ENCODE results near the gene BOK.

BOK gene

DNA sequence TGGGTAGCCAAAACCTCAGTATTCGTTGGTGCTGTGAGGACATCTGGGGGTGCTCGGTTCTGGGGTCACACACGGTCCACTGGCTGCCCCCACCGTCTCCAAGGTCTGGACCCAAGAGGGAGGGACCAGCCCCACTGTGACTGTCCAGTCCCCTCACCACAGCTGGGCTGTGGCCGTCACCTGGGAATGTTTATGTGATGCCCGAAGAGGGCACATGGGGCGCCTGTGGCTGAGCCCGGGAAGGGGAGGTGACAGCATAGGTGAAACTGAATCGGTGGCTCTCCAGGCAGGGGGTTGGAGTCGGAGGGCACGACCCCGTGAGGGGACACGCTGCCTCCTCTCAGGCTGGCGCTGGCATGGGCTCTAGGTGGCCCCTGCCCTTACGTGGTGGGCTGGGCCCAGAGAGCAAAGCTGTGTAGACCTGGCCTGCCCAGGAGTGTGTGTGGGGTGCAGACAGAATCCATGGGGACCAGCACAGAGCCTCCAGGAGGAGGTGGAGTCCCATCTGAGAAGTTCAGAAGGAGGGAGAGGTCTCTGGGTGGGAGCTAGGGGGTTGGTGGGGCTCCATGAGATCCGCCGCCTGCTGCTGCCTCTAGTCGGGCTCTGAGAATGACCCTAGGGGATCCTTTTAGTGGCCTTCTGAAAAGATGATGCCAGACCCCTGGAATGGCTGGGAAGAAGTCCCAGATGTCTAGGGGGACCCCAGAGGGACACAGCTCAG, 1.8 kb downstream of the BOK start:
- peak overlapping the region; percentile 62 for H3K4me3 ChIP-seq (ENCODE audit: low read length)
- TF ChIP-seq, protein P1, sequence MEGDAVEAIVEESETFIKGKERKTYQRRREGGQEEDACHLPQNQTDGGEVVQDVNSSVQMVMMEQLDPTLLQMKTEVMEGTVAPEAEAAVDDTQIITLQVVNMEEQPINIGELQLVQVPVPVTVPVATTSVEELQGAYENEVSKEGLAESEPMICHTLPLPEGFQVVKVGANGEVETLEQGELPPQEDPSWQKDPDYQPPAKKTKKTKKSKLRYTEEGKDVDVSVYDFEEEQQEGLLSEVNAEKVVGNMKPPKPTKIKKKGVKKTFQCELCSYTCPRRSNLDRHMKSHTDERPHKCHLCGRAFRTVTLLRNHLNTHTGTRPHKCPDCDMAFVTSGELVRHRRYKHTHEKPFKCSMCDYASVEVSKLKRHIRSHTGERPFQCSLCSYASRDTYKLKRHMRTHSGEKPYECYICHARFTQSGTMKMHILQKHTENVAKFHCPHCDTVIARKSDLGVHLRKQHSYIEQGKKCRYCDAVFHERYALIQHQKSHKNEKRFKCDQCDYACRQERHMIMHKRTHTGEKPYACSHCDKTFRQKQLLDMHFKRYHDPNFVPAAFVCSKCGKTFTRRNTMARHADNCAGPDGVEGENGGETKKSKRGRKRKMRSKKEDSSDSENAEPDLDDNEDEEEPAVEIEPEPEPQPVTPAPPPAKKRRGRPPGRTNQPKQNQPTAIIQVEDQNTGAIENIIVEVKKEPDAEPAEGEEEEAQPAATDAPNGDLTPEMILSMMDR (conservative IDR thresholded peaks at IDR 0.05; ENCODE audit: low read depth, low read length) = no peak
- no peak for DNase-seq (ENCODE audit: low read depth)

DNA sequence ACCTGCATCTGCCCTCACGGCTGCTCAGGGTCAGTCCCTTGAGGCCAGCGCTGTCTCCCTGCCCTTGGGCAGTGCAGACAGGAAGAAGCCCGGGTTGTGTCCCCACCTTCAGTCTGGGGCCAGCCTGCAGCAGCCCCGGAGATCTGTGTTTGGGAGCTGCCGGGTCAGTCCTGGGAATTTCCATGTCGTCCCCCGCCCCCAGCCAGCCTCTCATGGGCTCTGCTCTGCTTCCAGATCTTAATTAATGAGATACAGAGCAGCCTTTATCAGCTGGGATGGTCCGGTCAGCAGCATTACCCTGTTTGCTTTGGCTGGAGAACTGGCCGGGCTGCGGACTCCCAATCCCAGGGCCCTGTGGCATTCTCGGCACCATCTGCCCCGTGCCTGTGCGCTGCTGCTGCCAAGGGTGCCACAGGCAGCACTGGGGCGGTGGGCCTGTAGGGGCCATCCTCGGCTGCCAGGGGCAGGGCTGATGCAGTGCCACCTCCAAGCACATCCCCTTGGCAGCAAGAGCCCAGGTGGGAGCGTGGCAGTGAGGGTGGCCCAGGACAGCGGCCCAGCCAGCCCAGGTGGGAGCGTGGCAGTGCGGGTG, 2.4 kb downstream of the BOK start:
- no peak for DNase-seq (ENCODE audit: low read depth)
- TF ChIP-seq, protein P1 (conservative IDR thresholded peaks at IDR 0.05; ENCODE audit: low read depth, low read length) = no peak
- no peak overlapping the region for H3K4me3 ChIP-seq (ENCODE audit: low read length)

DNA sequence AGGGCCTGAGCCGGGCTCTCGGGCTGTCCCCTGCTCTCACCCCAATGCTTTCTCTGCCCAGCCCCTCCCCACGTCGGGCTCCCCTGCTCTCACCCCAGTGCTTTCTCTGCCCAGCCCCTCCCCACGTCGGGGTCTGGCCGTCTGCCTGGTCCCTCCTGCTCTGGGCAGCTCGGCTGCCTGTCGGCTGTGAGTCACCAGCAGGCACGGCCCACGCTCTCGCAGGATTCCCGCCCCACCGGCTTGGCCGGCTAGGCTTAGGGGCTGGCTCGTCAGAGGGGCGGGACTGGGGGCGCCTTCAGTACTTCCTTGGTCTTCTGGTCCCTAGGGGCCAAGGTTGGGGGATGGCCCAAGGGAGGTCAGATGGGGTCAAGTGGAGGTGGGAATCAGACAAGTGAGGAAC, 3.3 kb downstream of the BOK start:
- DNase-seq (ENCODE audit: low read depth) = peak; percentile 28
- no peak overlapping the region for H3K4me3 ChIP-seq (ENCODE audit: low read length)
- TF ChIP-seq, protein P1 (conservative IDR thresholded peaks at IDR 0.05; ENCODE audit: low read depth, low read length) = no peak

DNA sequence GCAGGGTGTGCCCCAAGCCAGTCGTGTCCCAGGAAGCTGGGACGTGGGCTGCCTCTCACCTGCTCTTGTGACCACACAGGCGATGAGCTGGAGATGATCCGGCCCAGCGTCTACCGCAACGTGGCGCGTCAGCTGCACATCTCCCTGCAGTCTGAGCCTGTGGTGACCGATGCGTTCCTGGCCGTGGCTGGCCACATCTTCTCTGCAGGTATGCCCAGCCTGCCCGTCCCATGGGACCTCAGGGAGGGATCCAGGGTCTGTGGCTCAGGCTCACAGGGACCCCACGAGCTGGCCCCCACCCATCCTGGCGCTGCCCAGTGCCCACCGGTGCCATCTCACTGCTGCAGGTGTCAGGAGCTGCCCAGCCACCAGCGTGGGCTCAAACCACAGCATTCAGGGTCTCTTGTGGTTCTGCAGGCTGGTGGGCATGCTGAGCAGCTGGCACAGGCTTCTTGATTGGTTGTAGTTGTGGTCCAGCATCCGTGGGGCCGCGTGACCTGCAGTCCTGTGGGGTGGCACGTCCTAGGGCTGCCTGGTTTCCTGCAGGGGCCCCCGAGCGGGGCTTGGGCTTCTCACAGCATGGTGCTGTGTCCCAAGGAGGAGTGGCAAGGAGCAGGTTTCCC, 3.8 kb downstream of the BOK start:
- TF ChIP-seq, protein P1 (conservative IDR thresholded peaks at IDR 0.05; ENCODE audit: low read depth, low read length) = no peak
- no peak for DNase-seq (ENCODE audit: low read depth)
- no peak overlapping the region for H3K4me3 ChIP-seq (ENCODE audit: low read length)

DNA sequence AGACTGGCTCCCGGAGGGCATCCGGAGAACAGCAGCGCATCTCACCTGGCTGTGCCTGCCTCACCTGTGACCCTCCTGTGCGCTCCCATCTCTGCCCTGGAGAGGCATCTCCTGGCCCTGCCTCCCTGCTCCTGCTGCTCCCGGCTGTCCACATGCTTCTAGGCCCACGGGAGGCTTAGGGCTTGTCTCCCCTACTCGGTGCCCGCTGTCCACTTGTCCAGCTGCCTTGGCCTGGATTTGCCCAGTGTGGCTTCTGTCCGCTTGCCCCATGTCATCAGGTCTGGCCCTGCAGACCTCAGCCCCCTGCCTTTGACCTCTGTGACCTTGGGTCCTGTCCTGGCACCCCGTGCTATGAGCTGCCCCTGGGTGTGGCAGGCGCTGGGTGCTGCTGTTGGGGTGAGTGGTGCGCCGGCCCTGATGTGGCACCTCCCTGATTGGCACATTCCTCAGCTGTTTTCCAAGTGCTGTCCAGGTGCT, 4.5 kb downstream of the BOK start:
- TF ChIP-seq, protein P1 (conservative IDR thresholded peaks at IDR 0.05; ENCODE audit: low read depth, low read length) = no peak
- no peak for DNase-seq (ENCODE audit: low read depth)
- no peak overlapping the region for H3K4me3 ChIP-seq (ENCODE audit: low read length)

DNA sequence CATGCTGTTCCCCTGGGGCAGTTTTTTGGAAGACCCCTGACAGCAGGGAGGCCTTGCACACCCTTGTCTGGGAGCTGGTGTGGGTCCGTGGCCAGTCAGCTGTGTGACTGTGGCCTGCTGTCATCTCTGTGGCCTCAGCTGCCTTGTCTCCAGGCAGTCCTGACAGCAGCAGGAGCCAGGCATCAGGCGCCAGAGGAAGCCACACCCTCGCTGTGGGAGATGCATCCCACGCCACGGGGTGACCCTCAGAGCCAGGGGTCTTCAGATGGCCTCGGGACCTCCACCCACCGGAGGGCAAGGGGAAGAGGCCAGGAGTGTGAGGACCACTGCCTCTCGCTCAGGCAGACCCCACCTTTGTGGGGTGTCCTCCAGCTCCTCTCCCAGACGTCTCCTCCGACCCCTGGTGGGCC, 5.0 kb downstream of the BOK start:
- TF ChIP-seq, protein P1 (conservative IDR thresholded peaks at IDR 0.05; ENCODE audit: low read depth, low read length) = no peak
- no peak overlapping the region for H3K4me3 ChIP-seq (ENCODE audit: low read length)
- DNase-seq (ENCODE audit: low read depth) = no peak
